Panc1 (cell line): Measurements from ENCODE around the gene NOS1AP. TPM values are rescaled to one million over a fixed set of nuclear protein-coding genes. Genes with fewer than 3 reads are reported as not detected.

Source experiments
- ATAC-seq: fragments of 200-7000 bp; cut with Tn5 transposase; 2 replicates; pipeline ENCODE4 v1.9.1; 2020; ENCODE audit warnings: mild to moderate bottlenecking, moderate library complexity
- BruUV-seq: library from RNA; stranded (reverse); fragments of 400-500 nt; replicated peaks from 2 replicates; lab custom pipeline; 2021; lab: Mats Ljungman, UMichigan
- CTCF ChIA-PET: fragments of 300-600 bp; sonication (Branson Sonifier 250); formaldehyde crosslinking; loops from one replicate; lab custom pipeline; 2022; ENCODE audit warnings: antibody characterized with exemption; lab: Charles Lee
- POLR2A ChIA-PET: fragments of 300-600 bp; sonication (Branson Sonifier 250); formaldehyde crosslinking; loops from one replicate; lab custom pipeline; 2022; ENCODE audit warnings: antibody characterized with exemption; lab: Charles Lee
- DNase-seq: peaks from one replicate; pipeline ENCODE4 v3.0.0-alpha.2; 2010; ENCODE audit warnings: low read depth, low spot score
- H3K27ac ChIP-seq: 2 replicates; pipeline ENCODE4 v1.5.1; 2011; ENCODE audit warnings: mild to moderate bottlenecking, low read length, inconsistent platforms
- H3K27me3 ChIP-seq: fragments of 200-500 bp; sonication (Bioruptor generic); 2 replicates; pipeline ENCODE4 v1.6.0; 2014; ENCODE audit warnings: low read length, inconsistent platforms; ENCODE audit not compliant: control insufficient read depth, insufficient read depth
- H3K36me3 ChIP-seq: fragments of 200-500 bp; sonication (Bioruptor generic); 2 replicates; pipeline ENCODE4 v1.5.1; 2014; ENCODE audit warnings: inconsistent platforms, mild to moderate bottlenecking, low read length, moderate library complexity; ENCODE audit not compliant: control insufficient read depth, insufficient read depth
- H3K4me1 ChIP-seq: 2 replicates; pipeline ENCODE4 v1.5.1; 2011; ENCODE audit warnings: inconsistent platforms, mild to moderate bottlenecking, low read length, moderate library complexity; ENCODE audit not compliant: control insufficient read depth, insufficient read depth
- H3K4me3 ChIP-seq, 2 experiments: 2 replicates each; pipeline ENCODE4 v1.5.1; 2011 to 2012; ENCODE audit warnings: low read depth in 2 of 2, low read length in 2 of 2, mild to moderate bottlenecking in 2 of 2, inconsistent platforms in 1 of 2, moderate library complexity in 1 of 2
- H3K9me3 ChIP-seq: fragments of 200-500 bp; sonication (Bioruptor generic); 2 replicates; pipeline ENCODE4 v1.5.1; 2014; ENCODE audit warnings: low read depth, mild to moderate bottlenecking, inconsistent platforms, low read length, moderate library complexity; ENCODE audit not compliant: control insufficient read depth, insufficient read depth
- POLR2AphosphoS5 ChIP-seq: IDR thresholded peaks from 2 replicates; pipeline ENCODE4 v1.6.1; 2012; ENCODE audit warnings: mild to moderate bottlenecking, low read depth, low read length, moderate library complexity
- REST ChIP-seq, 2 experiments: IDR thresholded peaks; 2 replicates each; pipeline ENCODE4 v1.6.1; 2011 to 2012; ENCODE audit warnings: low read depth in 2 of 2, control low read depth in 1 of 2, low read length in 1 of 2, mild to moderate bottlenecking in 1 of 2, moderate library complexity in 1 of 2; ENCODE audit not compliant: insufficient read depth in 1 of 2
- SIN3A ChIP-seq: IDR thresholded peaks from 2 replicates; pipeline ENCODE4 v1.6.1; 2012; ENCODE audit warnings: low read depth, mild to moderate bottlenecking, low read length, moderate library complexity, borderline replicate concordance; ENCODE audit not compliant: insufficient read depth
- TCF7L2 ChIP-seq: IDR thresholded peaks from 2 replicates; pipeline ENCODE4 v1.6.1; 2011; ENCODE audit warnings: mild to moderate bottlenecking, low read depth, low read length, inconsistent platforms
- in situ Hi-C: cut with HindIII; loops from 2 replicates; pipeline ENCODE4 v1.10.0; 2016; ENCODE audit warnings: low sequenced_read_pairs, low pct_unique_long_range_greater_than_20kb
- intact Hi-C: fragments of 100-400 bp; cut with micrococcal nuclease; formaldehyde crosslinking; loops from one replicate; pipeline ENCODE4 v1.10.0; 2022; ENCODE audit not compliant: unreplicated experiment
- total RNA-seq: library from RNA; stranded (reverse); gene quantifications from one replicate; pipeline ENCODE4 v1.2.1, GENCODE V29; 2021; ENCODE audit not compliant: unreplicated experiment
- TF ChIP-seq, protein P1 (sequence below): fragments of 450-650 bp; IDR thresholded peaks from 2 replicates; pipeline ENCODE4 v1.5.1; 2017; ENCODE audit warnings: mild to moderate bottlenecking

Gene NOS1AP
- total RNA-seq, 1 experiment from 2014 or later = 27.9 TPM

DNA sequence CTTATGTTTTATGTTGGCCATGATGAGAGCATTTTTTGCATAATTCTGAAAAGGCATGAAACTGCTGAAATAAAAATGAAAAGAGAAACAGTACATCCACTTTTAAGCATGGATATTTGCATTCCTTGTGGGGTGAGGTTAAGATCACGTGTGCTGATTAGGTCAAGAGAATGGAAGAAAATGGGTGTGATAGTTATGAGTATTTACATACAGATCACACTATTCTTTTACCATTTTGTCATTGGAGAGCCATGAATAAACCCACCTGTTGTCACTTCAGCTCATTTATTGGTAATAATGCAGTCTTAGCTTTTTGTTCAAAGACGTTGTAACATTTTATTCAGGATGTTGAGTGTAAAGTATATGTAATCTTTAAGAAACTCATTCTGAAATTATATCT is 153.2 kb downstream of the NOS1AP start:
- in situ Hi-C loops (no loop called here), intact Hi-C loops (no loop called here)
- Histone ChIP-seq H3K9me3 (no peaks in the 10 kb centered on the region), H3K4me3 (no peak overlapping the region), H3K36me3 (no peaks in the 10 kb centered on the region), H3K4me1 (peaks cover 87% of the 10 kb centered on the region), H3K27me3 (no peaks in the 10 kb centered on the region), H3K27ac (peak overlapping the region; percentile 87)
- ChIA-PET CTCF (no interaction called here), POLR2A (no interaction called here)
- no peak for ATAC-seq
- BruUV-seq = no TSS peak
- DNase-seq = no peak
- TF ChIP-seq POLR2AphosphoS5 = no peak
- TF ChIP-seq SIN3A = no peak
- TF ChIP-seq TCF7L2 = no peak

DNA sequence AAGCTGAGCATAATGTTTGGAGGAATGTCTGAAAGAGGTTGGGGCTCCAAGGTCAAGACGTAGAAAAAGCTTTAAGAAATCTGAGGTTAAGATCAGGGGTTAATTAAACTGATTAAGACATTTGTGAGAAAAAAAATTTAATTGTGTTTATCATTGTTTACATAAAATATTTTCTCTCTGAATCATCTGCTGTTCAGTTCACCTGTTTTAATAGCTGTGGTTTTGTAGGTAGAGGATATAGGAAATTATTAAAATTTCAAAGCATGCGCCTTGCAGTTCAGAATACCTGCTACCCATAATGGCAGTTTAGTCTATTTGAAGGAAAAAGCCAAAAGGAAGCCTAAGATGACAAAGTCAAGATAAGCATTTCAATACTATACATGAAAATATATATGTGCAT is 154.0 kb downstream of the NOS1AP start:
- Histone ChIP-seq H3K36me3 (no peaks in the 10 kb centered on the region), H3K4me3 (no peak overlapping the region), H3K9me3 (no peaks in the 10 kb centered on the region), H3K27me3 (no peaks in the 10 kb centered on the region), H3K4me1 (peaks cover 86% of the 10 kb centered on the region), H3K27ac (peak overlapping the region; percentile 87)
- no peak for DNase-seq
- no TSS peak for BruUV-seq
- intact Hi-C loops = no loop called here
- POLR2A ChIA-PET = no interaction called here
- CTCF ChIA-PET = no interaction called here
- TF ChIP-seq POLR2AphosphoS5 (no peak), TCF7L2 (peak; percentile 83)
- ATAC-seq = peak; percentile 44
- in situ Hi-C loops = no loop called here

- in situ Hi-C loops (no loop called here), intact Hi-C loops (no loop called here)
- Histone ChIP-seq H3K9me3 (no peaks in the 10 kb centered on the region), H3K27ac (peak overlapping the region; percentile 87), H3K4me1 (peaks cover 86% of the 10 kb centered on the region), H3K4me3 (no peak overlapping the region), H3K36me3 (no peaks in the 10 kb centered on the region), H3K27me3 (no peaks in the 10 kb centered on the region)
- TF ChIP-seq, protein P1, sequence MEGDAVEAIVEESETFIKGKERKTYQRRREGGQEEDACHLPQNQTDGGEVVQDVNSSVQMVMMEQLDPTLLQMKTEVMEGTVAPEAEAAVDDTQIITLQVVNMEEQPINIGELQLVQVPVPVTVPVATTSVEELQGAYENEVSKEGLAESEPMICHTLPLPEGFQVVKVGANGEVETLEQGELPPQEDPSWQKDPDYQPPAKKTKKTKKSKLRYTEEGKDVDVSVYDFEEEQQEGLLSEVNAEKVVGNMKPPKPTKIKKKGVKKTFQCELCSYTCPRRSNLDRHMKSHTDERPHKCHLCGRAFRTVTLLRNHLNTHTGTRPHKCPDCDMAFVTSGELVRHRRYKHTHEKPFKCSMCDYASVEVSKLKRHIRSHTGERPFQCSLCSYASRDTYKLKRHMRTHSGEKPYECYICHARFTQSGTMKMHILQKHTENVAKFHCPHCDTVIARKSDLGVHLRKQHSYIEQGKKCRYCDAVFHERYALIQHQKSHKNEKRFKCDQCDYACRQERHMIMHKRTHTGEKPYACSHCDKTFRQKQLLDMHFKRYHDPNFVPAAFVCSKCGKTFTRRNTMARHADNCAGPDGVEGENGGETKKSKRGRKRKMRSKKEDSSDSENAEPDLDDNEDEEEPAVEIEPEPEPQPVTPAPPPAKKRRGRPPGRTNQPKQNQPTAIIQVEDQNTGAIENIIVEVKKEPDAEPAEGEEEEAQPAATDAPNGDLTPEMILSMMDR = no peak
- peak; percentile 94 for TF ChIP-seq TCF7L2
- POLR2A ChIA-PET = no interaction called here
- ATAC-seq = peak; percentile 59; the same call in 1 of the 2 replicates
- CTCF ChIA-PET = no interaction called here
- no peak for DNase-seq
- no TSS peak for BruUV-seq
Observed at GRCh38 chr1:162224267-162224666, 154.8 kb downstream of the NOS1AP start.

DNA sequence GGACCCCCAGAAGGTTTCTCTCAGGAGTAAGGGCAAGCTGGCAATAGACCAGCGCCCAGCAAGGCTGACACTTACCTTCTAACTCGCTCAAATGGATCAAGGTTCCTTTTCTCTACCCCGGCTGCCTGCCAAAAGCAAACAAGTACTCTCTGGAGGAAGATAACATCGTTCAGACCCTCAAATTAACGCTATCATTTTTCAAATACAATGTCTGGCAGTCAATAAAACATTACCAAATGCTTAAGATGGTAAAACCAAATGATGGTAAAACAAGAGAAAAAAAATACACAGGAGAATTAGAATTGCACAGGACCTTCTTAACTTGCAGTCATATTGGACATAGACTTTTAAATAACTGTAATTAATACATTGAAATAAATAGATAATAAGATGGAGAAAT is 159.1 kb downstream of the NOS1AP start:
- no peak overlapping the region for H3K4me3 ChIP-seq
- CTCF ChIA-PET = no interaction called here
- TF ChIP-seq REST (IDR thresholded peaks at IDR 0.05; ENCODE audit: insufficient read depth in 1 of 2, low read depth in 2 of 2, low read length in 1 of 2) (no peak), SIN3A (no peak), POLR2AphosphoS5 (no peak), TCF7L2 (no peak)
- TF ChIP-seq, protein P1 = no peak
- in situ Hi-C loops = no loop called here
- no peaks in the 10 kb centered on the region for H3K36me3 ChIP-seq
- no peaks in the 10 kb centered on the region for H3K27me3 ChIP-seq
- ATAC-seq = no peak
- no peaks in the 10 kb centered on the region for H3K9me3 ChIP-seq
- H3K4me1 ChIP-seq = peaks cover 83% of the 10 kb centered on the region
- DNase-seq = no peak
- no TSS peak for BruUV-seq
- POLR2A ChIA-PET = no interaction called here
- intact Hi-C loops = no loop called here
- H3K27ac ChIP-seq = peak overlapping the region; percentile 80
